OCI-LY3 (cell line): ENCODE measurements around the gene GJA9.
A peak's percentile ranks its signal among the peaks of the same experiment; 100 is the strongest.

Experiments
- EZH2phosphoT487 ChIP-seq: fragments of 200-600 bp; shearing (Covaris generic); IDR thresholded peaks from 2 replicates; pipeline ENCODE4 v1.6.1; 2018; ENCODE audit warnings: antibody characterized with exemption, mixed run types, low read depth
- TF ChIP-seq, protein P1 (sequence below): fragments of 200-600, 300-600 bp; sonication (generic); IDR thresholded peaks from 2 replicates; pipeline ENCODE4 v1.5.1; 2014; ENCODE audit warnings: antibody characterized with exemption, low read length, low read depth

DNA sequence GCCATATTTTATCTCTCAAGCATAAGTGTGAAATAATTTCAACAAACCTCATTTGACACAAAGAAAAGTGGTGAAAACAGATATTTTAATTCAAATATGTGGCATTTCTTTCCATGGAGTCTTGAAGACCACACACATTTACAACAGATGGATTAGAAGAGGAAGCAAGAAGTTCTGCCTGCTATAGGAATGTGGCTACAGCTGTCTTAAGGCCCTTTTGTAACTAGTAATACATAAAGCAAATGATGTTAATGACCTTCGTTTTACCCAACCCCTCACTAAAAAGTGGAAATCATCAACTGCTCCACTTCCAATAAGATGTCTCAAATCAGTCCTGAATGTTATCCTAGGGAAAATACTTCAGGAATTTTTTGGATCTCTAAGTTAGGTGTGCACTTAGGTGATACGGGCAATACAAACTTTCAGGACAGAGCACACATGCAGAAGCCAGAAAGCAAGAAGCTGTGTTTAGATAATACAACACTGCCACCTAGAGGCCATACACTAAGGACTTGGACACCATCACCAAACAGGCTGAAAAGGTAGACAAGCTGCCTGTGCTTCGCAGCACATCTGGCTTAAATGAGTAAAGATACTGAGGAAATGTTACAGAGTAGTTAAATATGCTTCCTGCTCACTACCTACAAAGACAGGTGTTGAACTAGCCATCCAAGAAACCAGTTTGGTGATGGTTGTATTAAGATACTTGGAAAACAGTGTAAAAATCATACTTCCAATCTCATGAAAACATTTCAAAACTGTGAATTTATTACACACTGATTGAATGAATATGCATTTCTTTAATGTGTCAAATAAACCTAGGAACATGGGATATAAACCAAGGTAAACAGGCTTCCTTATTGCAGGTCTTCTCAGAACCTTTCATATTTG is 46.2 kb downstream of the GJA9 start:
- TF ChIP-seq, protein P1, sequence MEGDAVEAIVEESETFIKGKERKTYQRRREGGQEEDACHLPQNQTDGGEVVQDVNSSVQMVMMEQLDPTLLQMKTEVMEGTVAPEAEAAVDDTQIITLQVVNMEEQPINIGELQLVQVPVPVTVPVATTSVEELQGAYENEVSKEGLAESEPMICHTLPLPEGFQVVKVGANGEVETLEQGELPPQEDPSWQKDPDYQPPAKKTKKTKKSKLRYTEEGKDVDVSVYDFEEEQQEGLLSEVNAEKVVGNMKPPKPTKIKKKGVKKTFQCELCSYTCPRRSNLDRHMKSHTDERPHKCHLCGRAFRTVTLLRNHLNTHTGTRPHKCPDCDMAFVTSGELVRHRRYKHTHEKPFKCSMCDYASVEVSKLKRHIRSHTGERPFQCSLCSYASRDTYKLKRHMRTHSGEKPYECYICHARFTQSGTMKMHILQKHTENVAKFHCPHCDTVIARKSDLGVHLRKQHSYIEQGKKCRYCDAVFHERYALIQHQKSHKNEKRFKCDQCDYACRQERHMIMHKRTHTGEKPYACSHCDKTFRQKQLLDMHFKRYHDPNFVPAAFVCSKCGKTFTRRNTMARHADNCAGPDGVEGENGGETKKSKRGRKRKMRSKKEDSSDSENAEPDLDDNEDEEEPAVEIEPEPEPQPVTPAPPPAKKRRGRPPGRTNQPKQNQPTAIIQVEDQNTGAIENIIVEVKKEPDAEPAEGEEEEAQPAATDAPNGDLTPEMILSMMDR: peak; percentile 69
- no peak for TF ChIP-seq EZH2phosphoT487
